ENCODE measurements around the gene ADGRF5.
"Not testable (repeated sequence)": the region's sequence is repeated elsewhere in the genome, so short reads cannot be mapped to it uniquely, and the experiment has no call there.

The ADGRF5 gene

DNA sequence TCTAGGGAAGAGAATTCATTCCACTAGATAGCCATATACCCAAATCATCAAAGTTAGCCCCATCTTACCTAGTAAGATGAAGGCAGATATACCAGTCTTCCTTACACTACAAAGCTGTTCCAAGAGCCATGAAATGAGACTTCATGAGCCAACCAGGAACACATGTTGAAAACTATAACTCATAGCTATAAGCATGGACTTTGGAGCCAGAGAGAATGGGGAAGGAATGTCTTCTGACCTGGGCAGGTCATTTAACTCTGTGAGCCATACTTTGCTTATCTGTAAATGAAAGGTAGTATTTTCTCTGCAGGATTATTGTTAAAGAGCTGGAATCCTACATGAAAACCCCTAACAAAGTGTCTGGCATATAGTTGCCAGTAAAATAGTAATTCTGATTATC is 27.3 kb downstream of the ADGRF5 start:
- DNase-seq (ENCODE audit: low read depth): no peak

DNA sequence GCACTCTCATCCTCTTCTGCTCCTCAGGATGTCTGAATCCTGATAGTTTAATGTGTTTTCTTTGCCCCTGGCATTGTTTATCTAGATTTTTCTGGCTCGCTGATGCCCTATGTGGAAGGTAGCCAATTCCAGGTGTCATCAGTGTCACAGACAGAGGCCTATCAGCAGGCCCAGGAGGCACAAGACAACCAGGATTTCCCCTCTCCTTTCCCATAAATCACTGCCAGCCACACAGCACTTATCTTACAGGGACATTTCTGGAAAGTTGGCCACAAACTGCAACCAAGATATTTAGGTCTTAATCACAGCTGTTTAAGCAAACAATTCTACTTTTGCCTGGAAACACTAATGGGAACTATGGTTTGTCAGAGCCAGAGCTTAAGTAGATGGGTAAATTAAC is 28.1 kb downstream of the ADGRF5 start:
- no peak for DNase-seq (ENCODE audit: low read depth)

DNA sequence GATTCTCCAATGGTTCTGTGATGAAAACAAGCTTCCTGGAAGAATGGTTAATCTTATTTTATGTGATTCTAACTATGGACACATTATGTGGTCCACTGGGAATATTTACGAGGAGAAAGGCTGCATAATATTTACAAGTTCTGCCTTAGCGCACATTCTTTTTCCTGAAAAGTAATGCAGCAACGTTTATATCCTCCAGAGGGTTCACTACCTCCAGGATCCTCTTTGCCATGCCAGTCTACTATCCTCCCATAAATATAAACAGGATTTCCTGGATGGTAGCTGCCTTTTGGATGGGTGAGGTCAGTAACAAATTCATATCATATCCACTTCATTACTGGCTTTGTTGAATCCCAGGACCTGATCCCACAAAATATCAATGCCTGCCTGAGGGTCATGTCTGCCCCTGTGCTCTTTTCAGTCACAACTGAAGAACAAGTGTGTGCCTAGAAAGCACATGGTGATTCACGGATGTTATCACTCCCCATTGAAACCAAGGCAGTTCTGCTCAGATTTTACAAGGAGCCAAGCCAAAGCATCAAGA is 30.4 kb downstream of the ADGRF5 start:
- DNase-seq (ENCODE audit: low read depth): no peak

DNA sequence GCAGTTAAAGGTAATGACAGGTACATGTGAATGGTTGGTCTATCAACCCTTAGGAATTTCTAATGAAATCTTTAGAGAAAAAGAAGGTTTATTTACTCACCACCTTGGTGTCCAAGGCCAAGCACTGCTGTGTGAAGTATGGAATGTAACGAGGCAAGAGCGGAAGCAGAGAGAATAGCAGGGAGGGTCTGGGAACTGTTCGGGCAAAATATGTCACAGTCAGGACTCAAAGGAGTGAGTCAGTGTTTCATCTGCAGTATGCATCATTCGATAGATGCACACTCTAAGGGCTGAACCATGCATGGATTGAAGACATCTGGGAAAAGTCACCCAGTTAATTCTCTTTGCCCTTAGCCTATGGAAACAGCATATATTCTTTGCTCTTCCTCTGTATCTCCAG is 33.2 kb downstream of the ADGRF5 start:
- DNase-seq (ENCODE audit: low read depth): no peak

DNA sequence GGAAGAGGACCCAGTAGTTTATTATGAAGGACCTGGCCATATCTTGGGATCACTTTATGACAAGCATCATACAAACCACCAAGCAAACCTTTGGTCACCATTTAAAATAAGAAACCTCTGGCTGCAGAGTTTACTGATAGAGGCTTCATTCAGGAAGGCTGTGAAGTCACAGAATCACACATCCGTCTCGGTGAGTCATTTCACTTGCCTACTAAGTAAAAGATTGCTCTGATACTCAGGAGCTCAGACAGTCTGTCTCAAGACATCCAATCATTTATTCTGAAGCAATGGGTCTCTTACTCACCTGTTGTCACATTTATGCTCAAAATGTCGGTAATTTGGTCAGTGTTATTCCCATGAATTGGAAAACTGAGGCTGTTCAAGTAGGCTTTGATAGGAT is 33.7 kb downstream of the ADGRF5 start:
- no peak for DNase-seq (ENCODE audit: low read depth)

DNA sequence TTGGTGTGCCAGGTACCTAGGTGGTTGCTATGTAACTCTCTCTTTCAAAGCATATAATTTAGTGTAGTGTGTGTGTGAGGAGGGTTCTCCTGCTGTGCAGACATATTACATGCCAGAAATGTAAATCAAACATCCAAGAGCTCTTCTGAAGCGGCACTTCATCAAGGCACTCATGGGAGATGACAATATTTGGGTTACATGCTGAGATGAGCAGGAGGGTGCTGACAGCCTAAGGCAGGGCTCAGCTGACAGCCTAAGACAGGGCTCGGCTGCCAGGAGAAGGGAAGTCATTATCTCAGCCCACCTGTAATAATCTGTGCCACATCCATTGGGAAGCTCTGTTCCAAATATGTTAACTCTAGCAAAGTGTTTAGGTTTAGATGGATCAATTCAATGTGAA is 39.1 kb downstream of the ADGRF5 start:
- DNase-seq (ENCODE audit: low read depth): no peak

DNA sequence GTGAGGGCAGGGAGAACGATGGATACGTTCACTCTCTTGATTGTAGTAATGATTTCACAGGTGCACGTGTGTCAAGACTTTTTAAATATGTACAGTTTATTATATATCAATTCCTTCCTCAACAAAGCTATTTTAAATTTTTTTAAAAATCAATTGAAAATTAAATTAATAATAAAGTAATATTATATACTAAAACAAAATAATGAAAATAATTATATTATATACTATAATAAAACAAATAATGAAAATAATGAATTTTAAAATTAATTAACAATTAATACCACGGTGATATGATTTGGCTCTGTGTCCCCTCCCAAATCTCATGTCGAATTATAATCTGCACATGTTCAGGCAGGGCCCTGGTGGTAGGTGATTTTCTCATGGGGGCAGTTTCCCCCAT is 42.7 kb downstream of the ADGRF5 start:
- DNase-seq (ENCODE audit: low read depth): no peak

DNA sequence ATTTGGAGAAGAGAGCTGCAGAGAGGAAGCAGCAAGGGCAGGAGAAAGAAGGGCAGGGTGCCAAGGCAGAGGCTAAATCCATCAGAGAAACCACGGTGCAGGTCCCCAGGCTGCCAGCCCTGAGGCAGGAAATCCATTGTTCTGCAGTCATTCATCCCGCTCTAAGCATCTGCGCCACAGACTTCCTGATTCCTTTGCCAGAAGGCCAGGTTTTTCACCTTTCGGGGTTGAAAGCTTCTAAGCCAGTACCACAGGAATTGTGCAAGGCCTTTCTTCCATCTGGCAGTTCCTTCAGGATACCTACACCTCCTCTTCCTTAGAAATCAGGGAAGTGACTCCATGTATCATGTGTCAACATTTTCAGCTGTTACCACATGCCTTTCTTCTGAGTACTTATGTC is 45.6 kb downstream of the ADGRF5 start:
- peak; percentile 87 for DNase-seq (ENCODE audit: low read depth)

DNA sequence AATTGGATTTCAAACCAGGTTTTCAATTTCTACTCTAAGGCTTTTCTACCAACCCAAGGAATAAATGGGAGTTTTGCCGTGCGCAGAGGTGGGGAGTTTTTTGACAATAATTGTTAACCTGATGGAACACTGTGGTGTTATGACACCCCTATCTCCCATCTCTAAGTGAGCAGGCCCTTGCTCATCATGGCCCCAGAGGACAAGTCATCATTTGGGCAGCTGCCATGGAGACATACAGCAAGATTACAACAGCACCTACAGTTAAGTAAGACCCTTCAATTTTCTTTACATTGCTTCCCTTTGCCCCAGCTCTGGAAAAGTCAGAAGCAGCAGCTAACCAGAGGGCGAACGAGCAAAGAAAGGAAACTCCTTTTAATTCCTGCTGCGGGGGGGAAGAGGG is 54.3 kb downstream of the ADGRF5 start:
- DNase-seq (ENCODE audit: low read depth): no peak

DNA sequence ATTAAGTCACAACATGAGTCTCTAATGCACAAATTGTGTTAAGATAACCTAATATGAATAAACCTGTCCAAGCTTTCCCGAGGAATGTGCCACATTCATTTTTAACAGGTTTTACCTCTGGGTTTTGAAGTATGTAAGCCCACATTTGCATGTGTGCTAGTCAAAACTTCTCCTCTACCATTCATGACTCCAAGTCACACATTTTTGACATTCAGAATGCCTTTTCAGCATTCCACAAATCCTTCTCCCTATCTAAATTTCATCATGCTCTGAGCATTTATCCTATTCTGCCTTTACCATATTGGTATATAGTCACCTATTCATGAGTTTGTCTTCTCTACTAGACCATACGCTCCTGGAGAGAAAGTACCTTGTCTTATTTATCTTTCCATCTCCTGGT is 56.5 kb downstream of the ADGRF5 start:
- no peak for DNase-seq (ENCODE audit: low read depth)

DNA sequence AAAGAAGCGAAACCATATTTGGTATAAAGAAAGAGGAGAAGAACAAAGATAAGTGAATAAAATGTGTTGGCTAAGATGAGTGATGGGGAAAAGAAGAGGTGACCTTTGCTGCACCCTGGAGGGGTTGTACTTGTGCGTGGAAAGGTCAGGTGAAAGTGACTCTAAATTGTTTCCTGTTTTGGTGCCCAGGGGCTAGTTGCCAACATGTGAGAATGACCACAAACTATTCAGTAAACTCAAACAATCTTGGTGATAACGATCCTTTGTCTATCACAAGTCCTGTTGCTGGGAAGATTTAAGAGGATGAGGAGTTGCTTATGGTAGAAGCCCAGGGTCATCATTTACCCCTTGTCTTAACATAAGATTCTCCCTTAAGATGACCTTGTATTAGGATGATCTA is 57.9 kb downstream of the ADGRF5 start:
- no peak for DNase-seq (ENCODE audit: low read depth)

DNA sequence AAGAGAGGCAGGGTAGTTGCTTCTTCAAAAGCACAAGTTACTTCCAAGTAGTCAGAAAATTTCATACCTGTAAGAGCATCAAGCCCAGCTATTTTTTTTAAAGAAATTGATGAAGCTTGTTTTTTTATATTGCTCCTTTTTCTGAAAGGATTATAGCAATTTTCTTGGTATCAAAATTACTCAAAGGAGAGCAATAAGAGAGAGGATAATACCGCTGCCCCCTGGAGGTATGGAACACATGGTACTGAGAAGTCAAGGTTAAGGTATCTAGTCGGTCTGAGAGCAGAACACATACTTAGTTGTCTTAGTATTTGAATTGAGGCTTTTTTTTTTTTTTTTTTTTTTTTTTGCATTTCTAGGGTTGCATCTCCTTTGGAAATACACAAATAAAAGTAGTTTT is 59.4 kb downstream of the ADGRF5 start:
- DNase-seq (ENCODE audit: low read depth): no peak

DNA sequence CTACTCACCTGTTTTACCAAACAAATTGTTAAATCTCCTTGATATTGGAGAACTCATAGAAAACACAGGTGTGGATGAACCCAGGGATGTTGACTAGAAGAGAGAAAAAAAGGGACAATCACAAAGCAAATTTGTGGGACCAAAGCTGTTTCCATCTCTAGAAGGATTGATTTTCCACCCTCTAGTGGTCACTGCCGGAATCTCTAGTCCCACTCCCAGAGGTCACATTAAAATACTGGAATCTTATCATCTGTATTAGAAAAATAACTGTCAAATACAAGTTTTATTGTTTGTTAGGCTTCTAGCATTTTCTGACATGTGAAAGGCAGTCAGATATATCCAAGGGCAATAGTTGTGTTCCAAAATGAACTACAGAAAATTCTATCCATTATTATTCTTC is 65.8 kb downstream of the ADGRF5 start:
- DNase-seq (ENCODE audit: low read depth): not testable (repeated sequence)

DNA sequence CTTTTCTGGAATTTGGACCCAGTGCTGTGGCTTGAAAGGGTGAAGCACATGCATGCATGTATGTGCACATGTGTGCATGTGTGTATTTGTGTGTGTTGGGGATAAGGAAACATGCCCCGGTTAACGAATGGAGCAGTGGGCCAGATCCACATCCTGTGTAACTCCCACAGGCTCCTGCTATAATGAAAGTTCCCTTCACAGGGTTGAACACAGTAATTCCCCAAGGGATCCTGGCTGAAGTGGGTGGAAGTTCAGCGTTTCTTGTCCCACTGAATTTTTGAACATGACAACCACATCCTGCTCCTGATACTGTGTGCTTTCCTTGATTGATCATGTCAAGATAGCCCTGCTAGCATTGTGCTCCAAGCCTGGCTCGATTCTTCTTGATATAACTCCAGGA is 70.2 kb downstream of the ADGRF5 start:
- DNase-seq (ENCODE audit: low read depth): not testable (repeated sequence)

DNA sequence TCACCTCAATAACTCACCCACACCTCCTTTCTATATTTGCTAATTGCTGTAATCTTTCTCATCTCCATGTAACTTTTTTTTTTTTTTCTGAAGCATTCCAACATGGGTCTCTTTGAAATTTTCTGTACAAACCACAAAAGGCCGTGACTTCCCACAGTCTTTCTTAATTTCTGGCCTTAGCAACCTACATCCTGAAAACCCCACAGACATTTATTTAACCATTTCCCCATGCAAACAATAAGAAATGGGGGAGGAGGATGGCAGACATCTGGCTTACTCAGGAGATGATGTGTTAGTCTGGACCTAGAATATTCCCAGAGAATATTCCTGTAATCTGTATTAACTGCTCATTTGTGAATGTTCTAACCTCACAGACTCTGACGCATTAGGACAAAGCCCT is 70.9 kb downstream of the ADGRF5 start:
- no peak for DNase-seq (ENCODE audit: low read depth)

DNA sequence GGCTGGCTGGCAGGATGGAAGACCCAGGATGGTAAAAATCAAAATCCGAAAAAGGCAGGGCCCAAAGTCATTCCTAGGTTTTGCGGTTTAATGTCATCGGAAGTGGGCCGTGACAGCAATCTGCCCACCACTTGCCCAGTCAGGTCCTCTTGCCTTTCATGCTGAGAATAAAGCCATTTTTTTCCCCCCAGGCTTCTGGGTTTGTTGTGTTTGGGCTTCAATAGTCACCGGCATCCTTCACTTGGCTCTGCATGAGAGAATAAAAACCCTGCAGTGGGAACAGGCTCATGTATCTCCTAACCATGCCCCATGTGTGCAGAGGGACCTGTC is 72.4 kb downstream of the ADGRF5 start:
- DNase-seq (ENCODE audit: low read depth): no peak

DNA sequence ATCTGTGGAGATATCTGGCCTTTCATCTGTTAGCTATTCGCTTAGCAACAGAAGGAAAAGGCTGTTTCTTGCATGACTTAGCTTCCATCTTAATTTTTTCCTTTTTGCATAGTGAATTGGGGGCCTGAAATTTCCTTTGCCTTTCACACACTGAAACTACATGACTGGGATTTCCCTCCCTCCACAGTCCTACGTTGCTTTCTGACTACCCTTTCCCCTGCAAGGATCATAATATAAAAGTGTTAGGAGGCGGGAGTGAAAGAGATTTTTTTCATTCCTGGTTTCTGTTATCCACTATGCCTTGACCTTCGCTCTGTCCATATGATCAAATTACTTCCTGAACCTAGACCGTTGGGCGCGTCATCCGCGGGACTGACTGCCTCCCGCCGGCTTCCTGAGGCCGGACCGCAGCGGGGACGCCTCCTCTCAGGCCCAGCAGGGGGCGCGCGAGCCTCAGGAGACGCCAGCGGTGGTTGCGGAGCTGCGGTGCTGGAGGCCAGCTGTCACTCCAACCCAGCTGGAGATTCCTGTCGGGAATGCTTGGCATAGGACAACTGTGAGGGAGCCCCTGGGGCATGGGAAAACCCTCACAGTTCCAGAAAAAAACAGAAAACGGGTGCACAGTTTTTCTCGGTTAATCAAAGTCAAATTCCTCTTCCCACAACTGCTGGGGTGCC is 72.9 kb downstream of the ADGRF5 start:
- DNase-seq (ENCODE audit: low read depth): peak; percentile 33

DNA sequence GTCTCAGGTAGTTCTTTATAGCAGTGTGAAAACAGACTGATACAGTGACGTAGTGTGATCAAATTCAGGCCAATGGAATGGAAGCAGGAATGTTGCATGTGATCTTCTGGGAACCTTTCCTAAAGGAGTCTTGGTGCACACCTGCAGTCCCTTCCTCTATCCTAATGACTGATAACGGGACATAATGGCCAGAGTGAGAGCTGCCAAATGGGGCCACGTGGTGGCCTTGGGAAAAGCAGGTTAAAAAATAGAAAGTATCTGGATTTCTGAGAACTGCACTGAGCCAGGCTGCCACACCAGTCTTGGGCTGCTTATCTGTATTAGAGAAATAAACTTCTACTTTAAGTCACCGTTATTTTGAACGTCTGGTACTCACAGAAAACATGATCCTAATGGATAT is 76.6 kb downstream of the ADGRF5 start:
- DNase-seq (ENCODE audit: low read depth): no peak

DNA sequence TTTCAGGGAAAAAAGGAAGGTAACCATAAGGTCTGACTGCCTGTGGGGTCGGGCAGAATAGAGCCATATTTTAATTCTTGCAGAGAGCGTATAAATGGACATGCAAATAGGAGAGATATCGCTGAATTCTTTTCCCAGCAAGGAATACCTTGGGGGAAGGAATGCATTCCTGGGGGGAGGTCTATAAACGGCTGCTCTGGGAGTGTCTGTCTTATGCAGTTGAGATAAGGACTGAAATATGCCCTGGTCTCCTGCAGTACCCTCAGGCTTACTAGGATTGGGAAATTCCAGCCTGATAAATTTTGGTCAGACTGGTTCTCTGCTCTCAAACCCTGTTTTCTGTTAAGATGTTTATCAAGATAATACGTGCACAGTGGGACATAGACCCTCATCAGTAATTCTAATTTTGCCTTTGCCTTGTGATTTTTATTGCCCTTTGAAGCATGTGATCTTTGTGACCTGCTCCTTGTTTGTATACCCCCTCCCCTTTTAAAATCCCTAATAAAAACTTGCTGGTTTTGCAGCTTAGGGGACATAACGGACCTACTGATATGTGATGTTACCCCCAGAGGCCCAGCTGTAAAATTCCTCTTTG is 79.4 kb downstream of the ADGRF5 start:
- DNase-seq (ENCODE audit: low read depth): not testable (repeated sequence)

DNA sequence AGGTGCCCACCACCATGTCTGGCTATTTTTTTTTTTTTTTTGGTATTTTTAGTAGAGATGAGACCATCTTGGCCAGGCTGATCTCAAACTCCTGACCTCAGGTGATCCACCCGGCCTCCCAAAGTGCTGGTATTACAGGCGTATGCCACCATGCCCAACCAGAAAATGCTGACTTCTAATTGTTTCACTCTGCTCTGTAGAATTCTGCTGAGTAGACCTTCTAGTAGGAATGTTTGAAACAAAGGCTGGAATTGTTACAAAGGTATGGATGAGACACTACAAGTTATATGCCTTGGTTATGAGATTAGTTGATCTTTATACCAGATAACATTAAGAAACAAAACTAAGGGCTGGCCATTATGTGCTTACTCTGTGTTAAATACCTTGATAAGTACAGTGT is 83.7 kb downstream of the ADGRF5 start:
- no peak for DNase-seq (ENCODE audit: low read depth)

DNA sequence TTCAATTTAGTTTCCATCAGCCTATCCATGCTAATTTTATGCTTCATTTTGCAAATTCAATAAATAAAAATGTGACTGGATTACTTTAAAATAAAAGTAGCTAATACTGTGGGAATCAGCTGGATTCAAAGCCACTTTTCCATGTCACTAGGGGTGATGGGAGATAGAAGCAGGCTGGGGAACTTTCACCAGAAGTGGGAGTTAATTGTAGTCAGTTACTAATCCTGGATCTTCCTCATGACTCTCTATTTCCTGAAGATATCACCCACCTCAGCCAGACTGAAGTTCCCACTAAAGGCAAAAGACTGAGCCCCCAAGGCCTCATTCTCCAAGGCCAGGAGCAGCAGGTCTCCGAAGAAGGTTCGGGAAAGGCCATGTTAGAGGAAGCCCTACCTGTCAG is 86.7 kb downstream of the ADGRF5 start:
- DNase-seq (ENCODE audit: low read depth): not testable (repeated sequence)

DNA sequence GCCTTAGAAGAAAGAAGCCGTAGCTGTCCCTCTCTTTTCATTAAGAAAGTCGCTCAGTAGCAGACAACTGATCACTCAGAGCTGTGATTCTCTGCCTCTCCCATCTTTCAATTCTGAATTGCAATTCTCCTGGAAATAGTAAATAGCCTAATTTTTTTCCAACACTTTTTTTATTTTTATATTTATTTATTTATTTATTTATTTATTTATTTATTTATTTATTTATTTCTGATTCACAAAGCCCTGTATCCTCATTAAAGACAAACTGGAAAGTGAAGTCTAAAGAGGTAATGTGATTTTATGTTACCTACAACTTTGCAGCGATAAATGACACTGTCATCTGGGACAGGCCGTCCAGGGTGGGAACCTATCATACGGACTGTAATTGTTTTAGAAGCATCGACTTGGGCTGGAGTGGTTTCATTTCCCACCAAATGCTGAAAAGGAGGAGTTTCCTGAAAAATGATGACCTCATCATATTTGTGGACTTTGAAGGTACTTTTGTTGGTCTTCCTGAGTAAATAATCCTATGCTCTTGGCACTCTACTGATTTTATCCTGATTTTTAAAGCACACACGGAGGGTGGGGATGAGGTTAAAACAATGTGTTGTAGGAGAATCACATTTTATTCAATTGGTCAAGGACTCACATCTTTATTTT is 87.4 kb downstream of the ADGRF5 start:
- DNase-seq (ENCODE audit: low read depth): not testable (repeated sequence)

DNA sequence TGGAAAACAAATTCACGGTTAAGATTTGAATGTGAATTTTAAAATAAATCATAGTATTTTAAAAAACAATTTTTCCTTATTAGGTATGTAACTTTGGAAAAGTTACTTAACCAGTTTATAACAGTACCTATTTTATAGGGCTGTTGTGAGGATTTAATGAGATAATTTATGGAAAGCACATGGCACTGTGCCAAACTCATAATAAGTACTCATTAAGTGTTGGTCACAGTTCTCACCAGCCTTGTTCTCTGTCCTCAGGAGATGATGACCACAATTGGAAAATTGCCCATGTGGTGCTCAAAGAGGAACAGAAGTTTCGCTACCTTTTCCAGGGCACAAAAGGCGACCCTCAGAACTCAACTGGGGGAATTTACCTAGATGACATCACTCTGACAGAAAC is 88.9 kb downstream of the ADGRF5 start:
- no peak for DNase-seq (ENCODE audit: low read depth)

DNA sequence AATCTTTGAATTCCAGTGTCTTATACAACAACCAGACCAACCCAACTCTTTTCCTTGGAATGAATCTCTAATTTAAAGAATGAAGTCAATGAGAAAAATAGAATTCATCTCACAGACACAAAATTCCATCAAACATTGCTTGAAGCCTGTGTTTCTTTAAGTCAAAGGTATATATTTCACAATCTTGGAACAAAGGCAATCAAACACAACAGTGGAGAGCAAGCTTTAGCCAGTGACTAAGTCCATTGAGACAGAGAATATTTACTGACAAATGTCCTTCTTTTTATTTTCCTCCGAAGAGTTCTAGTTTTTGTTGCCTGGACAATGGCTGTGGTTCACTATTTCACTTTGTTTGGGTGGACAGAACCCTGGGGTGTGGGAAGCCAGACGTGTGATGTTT is 92.8 kb downstream of the ADGRF5 start:
- no peak for DNase-seq (ENCODE audit: low read depth)
